ENCODE data around the gene TRIM25.

Gene TRIM25

DNA sequence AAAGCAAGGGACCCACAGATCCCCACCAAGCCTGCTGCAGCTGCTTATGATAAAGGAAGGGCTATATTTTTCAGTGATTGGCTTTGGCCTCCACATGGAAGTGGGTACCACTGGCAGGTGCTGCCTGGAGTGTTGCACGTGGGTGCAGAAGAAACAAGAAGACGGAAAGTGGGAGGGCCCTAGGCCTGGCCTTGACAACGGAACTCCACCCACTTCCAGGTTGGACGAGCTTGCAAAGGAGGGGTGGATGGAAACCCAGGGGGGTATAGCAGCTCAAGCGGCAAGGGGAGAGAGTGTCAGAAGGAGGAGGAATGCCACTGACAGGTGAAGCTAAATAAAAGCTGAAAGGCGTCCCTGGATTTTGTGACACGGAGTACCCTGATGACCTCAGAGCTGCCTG lies 20.3 kb downstream of the TRIM25 start:
- no peak for DNase-seq

- DNase-seq, result no peak
Observed at GRCh38 chr17:56892333-56892732, 21.5 kb downstream of the TRIM25 start.

DNA sequence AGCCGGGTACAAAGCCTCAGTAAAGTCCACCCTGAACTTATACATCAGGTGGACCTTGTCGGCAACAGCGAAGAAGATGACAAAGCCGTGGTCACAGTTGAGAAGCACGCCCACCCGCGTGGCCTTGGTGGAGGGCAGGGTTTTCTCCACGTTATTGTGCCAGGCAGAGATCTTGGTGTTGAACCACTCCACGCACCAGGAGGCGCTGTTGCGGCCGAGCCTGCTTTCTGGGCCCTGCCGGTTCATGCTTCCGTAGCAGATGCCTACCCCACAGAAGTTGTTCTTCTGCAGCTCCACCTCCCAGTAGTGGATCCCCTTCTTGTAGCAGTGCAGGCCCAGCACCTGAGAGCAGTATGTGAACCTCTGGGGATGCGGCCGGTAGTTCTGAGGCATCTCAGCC lies 22.1 kb downstream of the TRIM25 start:
- DNase-seq, result no peak

DNA sequence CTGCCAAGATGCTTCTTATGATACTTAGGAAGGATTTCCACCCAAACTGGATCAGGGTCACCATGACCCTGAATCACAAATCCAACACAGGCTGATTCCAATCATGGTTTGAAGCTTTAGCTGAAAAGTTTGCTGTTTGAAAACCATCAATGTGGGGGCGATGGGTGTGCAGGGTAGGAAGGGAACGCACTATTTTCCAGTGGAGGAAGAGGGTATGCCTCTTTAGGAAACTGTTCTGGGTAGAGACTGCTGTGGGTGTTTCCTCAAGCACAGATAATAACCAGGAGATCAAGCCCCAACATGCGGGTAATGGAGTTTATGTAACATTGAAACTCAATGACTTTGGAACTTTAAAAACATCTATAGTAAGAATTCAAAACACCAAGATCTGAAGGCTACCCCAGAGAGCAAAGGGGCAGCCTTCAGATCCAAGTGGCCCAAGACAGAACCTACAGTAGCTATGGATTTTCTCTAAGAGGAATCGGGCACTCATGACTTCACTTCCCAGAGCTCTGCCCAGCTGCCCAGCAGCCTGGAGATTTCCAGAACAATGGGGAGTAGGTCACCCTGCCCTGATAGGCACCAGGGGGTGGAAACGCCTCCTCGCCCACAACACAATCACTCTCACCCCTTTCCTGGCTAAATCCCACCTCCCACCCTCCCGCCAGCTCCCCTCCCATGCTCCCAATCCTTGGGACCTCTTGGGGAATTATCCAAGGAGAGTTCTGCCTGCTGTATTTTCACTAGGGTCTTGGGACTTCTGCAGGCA lies 22.8 kb downstream of the TRIM25 start:
- DNase-seq, result no peak

GRCh38 chr17:56890390-56890789 lies 23.5 kb downstream of the TRIM25 start:
- DNase-seq, result no peak

GRCh38 chr17:56887552-56888467 lies 26.0 kb downstream of the TRIM25 start:
- no peak for DNase-seq

GRCh38 chr17:56887105-56887504 lies 26.7 kb downstream of the TRIM25 start:
- no peak for DNase-seq

- DNase-seq, result no peak
Observed at GRCh38 chr17:56886288-56886731, 27.5 kb downstream of the TRIM25 start.

DNA sequence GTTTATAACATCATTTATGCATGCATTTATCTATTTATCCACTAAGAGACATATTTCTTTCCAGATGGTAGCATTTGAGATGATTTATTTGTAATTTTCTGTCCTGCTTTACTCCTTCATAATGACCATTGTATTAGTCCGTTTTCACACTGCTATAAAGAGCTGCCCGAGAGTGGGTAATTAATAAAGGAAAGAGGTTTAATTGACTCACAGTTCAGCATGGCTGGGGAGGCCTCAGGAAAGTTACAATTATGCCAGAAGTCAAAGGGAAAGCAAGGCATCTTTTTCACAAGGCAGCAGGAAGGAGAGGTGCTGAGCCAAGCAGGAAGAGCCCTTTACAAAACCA lies 28.6 kb downstream of the TRIM25 start:
- no peak for DNase-seq

DNA sequence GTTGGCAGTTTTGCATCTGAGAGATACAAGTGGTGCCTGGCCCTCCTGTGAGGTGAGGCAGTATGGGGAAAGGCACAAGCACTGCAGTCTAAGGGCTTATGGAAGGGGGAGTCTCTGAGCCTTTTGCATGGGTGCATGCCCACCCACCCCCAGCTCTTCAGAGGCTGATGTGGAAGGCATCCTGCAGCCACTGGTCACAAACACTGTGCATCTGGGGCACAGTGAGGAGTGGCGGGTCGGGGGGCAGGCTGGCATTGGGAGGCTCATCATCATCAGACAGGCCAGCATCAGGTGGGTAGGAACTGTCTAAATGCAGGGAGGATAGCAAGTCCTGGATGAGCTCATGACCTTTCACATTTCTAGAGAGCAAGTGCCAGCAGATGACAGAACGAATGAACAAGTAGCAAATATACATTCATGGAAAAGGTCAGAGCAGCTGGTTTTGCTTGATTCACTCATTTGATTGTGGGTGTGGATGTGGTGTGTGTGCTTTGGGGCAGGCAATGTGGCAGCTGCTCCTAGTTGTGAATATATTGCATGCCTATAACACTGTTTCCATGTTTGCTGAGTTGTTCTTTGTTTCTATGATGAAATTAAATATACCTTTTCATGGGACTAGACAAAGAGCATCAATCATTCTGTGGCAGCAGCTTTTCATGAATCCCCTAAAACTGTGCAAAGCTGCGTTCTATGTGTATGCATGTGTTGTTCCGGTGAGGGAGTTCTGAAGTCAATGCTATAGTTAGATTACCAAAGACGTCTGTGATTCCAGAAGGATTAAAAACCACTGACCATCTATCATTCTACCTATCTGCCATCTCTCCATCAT lies 29.2 kb downstream of the TRIM25 start:
- peak; percentile 75 for DNase-seq

- no peak for DNase-seq
Observed at GRCh38 chr17:56883616-56884015, 30.2 kb downstream of the TRIM25 start.

DNA sequence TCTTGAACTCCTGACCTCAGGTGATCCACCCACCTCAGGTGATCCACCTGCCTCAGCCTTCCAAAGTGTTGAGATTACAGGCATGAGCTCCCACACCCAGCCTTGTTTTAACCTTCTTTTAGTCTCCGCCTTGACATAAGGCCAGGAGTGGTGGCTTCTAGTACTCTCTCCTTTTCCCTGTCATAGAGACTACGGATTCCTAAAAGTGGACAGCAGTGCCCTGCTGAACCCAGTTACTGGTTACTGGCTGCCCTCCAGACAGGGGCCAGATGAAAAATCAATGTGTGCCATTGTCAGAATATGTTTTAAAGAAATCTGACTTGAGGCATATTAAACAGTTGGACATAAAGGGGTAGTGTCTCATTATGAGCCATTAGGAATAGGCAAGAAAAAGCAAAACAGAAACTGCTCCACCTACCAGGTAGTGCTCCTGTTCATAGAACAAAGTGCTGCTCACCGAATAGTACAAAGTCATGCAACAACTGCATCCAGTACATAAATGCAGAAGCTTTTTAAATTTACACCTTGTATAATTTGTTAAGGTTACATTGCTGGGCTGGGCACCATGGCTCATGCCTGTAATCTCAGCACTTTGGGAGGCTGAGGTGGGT lies 32.1 kb downstream of the TRIM25 start:
- DNase-seq, result no peak

- DNase-seq, result no peak
Observed at GRCh38 chr17:56880571-56880970, 33.3 kb downstream of the TRIM25 start.

DNA sequence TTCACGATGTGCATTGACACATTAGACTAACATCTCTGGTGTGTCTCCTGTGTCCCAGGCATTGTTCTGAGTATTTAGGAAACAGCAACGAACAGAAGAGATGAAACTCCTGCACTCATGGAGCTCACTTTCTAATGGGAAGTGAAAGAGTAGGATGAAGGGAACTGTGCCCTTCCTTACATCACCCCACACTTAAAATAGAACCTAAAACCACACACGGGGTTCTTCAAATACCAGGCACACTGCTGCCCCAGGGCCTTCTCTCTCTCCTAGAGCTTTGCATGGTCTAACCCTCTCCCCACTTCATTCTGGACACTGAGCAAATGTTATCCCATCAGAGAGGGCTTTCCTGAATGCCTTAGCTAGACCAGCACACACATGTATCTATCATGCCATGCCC lies 33.7 kb downstream of the TRIM25 start:
- DNase-seq, result no peak

DNA sequence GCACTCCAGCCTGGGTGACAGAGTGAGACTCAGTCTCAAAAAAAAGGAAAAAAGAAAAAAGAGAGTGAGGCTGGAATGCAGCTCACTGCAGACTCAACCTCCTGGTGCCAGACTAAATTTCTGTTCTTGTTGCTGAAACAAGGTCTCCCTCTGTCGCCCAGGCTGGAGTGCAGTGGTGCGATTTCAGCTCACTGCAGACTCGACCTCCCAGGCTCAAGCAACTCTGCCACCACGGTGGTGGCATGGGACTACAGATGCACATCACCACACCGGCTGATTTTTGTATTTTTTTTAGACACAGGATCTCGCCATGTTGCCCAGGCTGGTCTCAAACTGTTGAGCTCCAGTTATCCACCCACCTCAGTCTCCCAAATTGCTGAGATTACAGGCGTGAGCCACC lies 34.6 kb downstream of the TRIM25 start:
- DNase-seq, result no peak

- DNase-seq, result no peak
Observed at GRCh38 chr17:56876766-56877179, 37.1 kb downstream of the TRIM25 start.

GRCh38 chr17:56870081-56870651 lies 43.7 kb downstream of the TRIM25 start:
- no peak for DNase-seq

DNA sequence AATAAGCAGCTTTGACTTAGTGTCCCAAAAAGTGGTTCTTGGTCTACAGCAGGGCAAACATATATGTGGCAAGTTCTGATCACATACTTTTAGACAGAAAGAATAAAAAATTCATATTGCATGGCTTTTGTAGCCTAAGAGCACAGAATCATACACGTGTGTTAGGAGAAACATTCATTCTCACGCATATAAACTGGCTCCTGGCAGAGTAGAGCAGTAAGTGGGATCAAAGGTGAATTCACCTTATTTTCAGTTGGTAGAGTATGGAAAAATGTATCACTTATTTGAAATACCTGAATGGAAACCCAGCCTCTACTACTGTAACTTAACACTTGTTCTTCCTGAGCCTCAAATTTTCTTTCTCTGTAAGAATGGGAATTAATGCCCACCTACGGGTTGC lies 45.1 kb downstream of the TRIM25 start:
- no peak for DNase-seq

- DNase-seq, result no peak
Observed at GRCh38 chr17:56867948-56868376, 45.9 kb downstream of the TRIM25 start.

GRCh38 chr17:56866496-56866895 lies 47.4 kb downstream of the TRIM25 start:
- no peak for DNase-seq

GRCh38 chr17:56866076-56866475 lies 47.8 kb downstream of the TRIM25 start:
- no peak for DNase-seq

GRCh38 chr17:56863974-56864373 lies 49.9 kb downstream of the TRIM25 start:
- DNase-seq, result no peak

Measured in NCI-H2081 treated with DMSO at 0.1 percent for 48 hours (cell line).